ENCODE data around the gene PITX3. TPM values are rescaled to one million over a fixed set of nuclear protein-coding genes. Genes with fewer than 3 reads are reported as not detected.

The PITX3 gene
- total and polyA plus RNA-seq, 9 of the 15 experiments (the other 6 are each of a cell fraction or from before 2014, with no cell fraction given), result 0.30 to 0.98 (median 0.95) TPM; not detected in 6

DNA sequence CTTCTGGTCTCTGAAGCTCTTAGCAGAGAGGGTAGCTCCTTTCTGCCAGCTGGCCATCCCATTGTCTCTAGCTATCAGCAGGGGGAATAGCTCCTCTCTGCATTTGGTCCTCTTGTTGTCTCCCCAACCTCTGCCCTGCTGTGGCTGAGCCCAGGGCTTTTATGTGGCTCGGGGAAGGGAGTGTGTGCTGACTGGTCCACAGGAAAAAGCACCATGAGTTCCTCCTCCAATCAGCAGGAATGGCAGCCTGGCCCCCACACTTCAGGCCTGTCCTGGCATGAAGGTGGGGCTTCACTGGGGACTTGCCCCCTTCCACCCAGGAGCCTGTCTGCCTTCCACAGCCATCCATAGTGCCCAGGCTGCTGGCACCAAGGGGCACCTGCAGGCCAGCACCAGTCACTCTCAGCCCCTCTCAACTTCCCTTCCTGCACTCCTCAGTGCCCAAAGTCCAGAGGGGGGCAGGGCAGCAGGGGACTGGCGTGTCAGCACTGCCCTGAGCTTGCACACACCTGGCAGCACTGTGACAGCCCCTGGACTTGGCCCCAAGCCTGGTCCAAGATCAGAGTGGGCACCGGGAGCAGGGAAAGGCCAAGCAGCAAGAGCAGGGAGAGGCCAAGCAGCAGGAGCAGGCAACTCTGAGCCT lies 52.9 kb downstream of the PITX3 start:
- ChIA-PET CTCF (ENCODE audit: low intra/inter-chr PET ratio) (no interaction called here), POLR2A (interaction anchor here (1.3 kb wide), 1 partner anchor 19 kb away, joined by 4 read pairs; no protein-coding TSS in a partner anchor)
- Histone ChIP-seq H3K27ac (ENCODE audit: extremely low read depth, low read depth, low read length) (no peak overlapping the region), H3K4me3 (no peak overlapping the region), H3K4me1 (replicated peaks in 1 of 2; ENCODE audit: control insufficient read depth in 2 of 2, insufficient read depth in 2 of 2, low read length in 2 of 2) (no peaks in the 10 kb centered on the region), H3K9me3 (replicated peaks; ENCODE audit: control insufficient read depth, insufficient read depth, low read depth, low read length) (peaks cover 6% of the 10 kb centered on the region), H3K4me2 (ENCODE audit: insufficient read depth, low read length) (no peak overlapping the region), H3K9ac (ENCODE audit: insufficient read depth in 1 of 2, low read depth in 2 of 2, low read length in 2 of 2) (no peak overlapping the region), H3K36me3 (ENCODE audit: control insufficient read depth, insufficient read depth, low read length) (no peaks in the 10 kb centered on the region), H3K79me2 (ENCODE audit: control insufficient read depth, insufficient read depth, low read length) (no peaks in the 10 kb centered on the region), H3K27me3 (ENCODE audit: control insufficient read depth in 2 of 2, insufficient read depth in 2 of 2, low read length in 2 of 2) (no peaks in the 10 kb centered on the region), H2AFZ (ENCODE audit: low read depth, low read length) (no peak overlapping the region), H4K20me1 (replicated peaks; ENCODE audit: control insufficient read depth, insufficient read depth, low read length) (no peaks in the 10 kb centered on the region), H3K9me1 (ENCODE audit: control insufficient read depth, insufficient read depth, low read length) (no peaks in the 10 kb centered on the region)
- TF ChIP-seq ZBTB9 (CRISPR knock-in tag; IDR thresholded peaks at IDR 0.05) (no peak), ZKSCAN1 (IDR thresholded peaks at IDR 0.05; ENCODE audit: low read depth, low read length) (no peak), ZNF764 (CRISPR knock-in tag; IDR thresholded peaks at IDR 0.05; ENCODE audit: low read depth) (no peak), ZNF785 (CRISPR knock-in tag; IDR thresholded peaks at IDR 0.05) (no peak), HSF4 (CRISPR knock-in tag; IDR thresholded peaks at IDR 0.05; ENCODE audit: borderline replicate concordance) (no peak), KDM1A (IDR thresholded peaks at IDR 0.05) (no peak), L3MBTL2 (IDR thresholded peaks at IDR 0.05) (no peak), HDAC8 (tag; IDR thresholded peaks at IDR 0.05) (no peak), SMAD2 (IDR thresholded peaks at IDR 0.05; ENCODE audit: low read depth, low read length) (no peak)
- intact Hi-C loops (cut with micrococcal nuclease) (no loop called here), in situ Hi-C loops (cut with MboI) (no loop called here)
- FAIRE-seq (no peak), ATAC-seq (no peak), DNase-seq (ENCODE audit: extremely low read depth in 1 of 4, low spot score in 3 of 4) (no peak)
- 0% methylated on average over 2 of the region's 3 CpGs for WGBS (ENCODE audit: insufficient coverage, low coverage, missing lambda C conversion rate)
- BruUV-seq (replicated peaks), result no TSS peak
